ENCODE data around the gene ECI2.
"Not testable (repeated sequence)": the region's sequence is repeated elsewhere in the genome, so short reads cannot be mapped to it uniquely, and the experiment has no call there.

Gene ECI2

GRCh38 chr6:4101298-4101697, 34.1 kb downstream of the ECI2 start:
- DNase-seq: no peak

- DNase-seq: no peak
Measured at GRCh38 chr6:4100655-4101054, 34.7 kb downstream of the ECI2 start.

- no peak for DNase-seq
Measured at GRCh38 chr6:4093288-4093687, 42.1 kb downstream of the ECI2 start.

- no peak for DNase-seq
Measured at GRCh38 chr6:4091941-4092340, 43.4 kb downstream of the ECI2 start.

DNA sequence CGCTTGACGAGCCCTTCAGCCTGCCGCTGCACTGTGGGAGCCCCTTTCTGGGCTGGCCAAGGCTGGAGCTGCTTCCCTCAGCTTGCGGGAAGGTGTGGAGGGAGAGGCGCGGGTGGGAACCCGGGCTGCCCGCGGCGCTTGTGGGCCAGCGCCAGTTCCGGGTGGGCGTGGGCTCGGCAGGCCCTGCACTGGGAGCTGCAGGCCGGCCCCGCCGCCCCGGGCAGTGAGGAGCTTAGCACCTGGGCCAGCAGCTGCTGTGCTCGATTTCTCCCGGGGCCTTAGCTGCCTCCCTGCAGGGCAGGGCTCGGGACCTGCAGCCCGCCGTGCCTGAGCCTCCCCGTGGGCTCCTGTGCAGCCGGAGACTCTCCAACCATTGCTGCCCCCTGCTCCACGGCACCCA, 45.3 kb downstream of the ECI2 start:
- DNase-seq: not testable (repeated sequence)

DNA sequence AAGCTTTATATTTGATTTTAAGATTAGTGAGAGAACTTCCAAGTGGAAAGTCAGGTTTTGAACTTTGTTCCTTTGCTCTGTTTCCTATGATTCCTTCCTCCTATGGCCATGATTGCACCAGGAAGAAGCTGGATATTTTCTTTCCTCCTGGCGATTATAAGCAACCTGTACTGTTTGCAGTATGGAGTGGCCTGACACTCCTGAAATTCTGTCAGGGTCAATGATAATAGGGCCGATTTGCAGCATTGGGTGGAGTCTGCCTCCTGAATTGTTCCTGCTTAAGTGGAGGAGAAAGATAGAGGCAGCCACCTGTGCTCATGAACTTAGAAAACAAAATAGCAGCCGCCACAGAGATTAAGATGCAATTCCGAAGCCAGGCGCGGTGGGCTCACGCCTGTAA, 46.7 kb downstream of the ECI2 start:
- no peak for DNase-seq

- no peak for DNase-seq
Measured at GRCh38 chr6:4085332-4085700, 50.1 kb downstream of the ECI2 start.

GRCh38 chr6:4084444-4085331, 50.7 kb downstream of the ECI2 start:
- no peak for DNase-seq

- DNase-seq: no peak
Measured at GRCh38 chr6:4078691-4079471, 56.5 kb downstream of the ECI2 start, which contains the start of gene FAM217A. Gene FAM217A, minus strand, starts transcription at chr6:4079137. Its CDS starts 1,723 bp downstream, at chr6:4077414.

GRCh38 chr6:4074478-4075235, 60.7 kb downstream of the ECI2 start:
- no peak for DNase-seq

GRCh38 chr6:4071330-4071729, 64.0 kb downstream of the ECI2 start:
- no peak for DNase-seq

GRCh38 chr6:4069199-4069598, 66.2 kb downstream of the ECI2 start:
- no peak for DNase-seq

GRCh38 chr6:4067673-4068072, 67.7 kb downstream of the ECI2 start:
- DNase-seq: no peak

GRCh38 chr6:4066029-4066755, 69.2 kb downstream of the ECI2 start:
- no peak for DNase-seq
